Fibroblast of villous mesenchyme (primary cell): ENCODE results near the gene KDSR. TPM values are rescaled to one million over a fixed set of nuclear protein-coding genes. Genes with fewer than 3 reads are reported as not detected.

Experiments
- DNase-seq: peaks from one replicate; pipeline ENCODE4 v3.0.0-alpha.2; 2010; ENCODE audit warnings: low read depth
- H3K4me3 ChIP-seq: 2 replicates; pipeline ENCODE4 v1.5.1; 2011; ENCODE audit warnings: low read depth, mild to moderate bottlenecking, low read length
- CTCF ChIP-seq: IDR thresholded peaks from 2 replicates; pipeline ENCODE4 v1.5.1; 2012; ENCODE audit warnings: low read depth, mild to moderate bottlenecking, low read length; ENCODE audit not compliant: insufficient read depth
- total RNA-seq: library from RNA; depleted of rRNA; stranded (reverse); fragments of >200 nt; gene quantifications from 2 replicates; pipeline ENCODE4 v1.2.3, GENCODE V29; 2012

The KDSR gene
- total RNA-seq, 1 donor: 26.8 TPM

GRCh38 chr18:63301434-63301833, 65.6 kb downstream of the KDSR start:
- H3K4me3 ChIP-seq: no peak overlapping the region
- TF ChIP-seq CTCF: no peak
- DNase-seq: no peak

DNA sequence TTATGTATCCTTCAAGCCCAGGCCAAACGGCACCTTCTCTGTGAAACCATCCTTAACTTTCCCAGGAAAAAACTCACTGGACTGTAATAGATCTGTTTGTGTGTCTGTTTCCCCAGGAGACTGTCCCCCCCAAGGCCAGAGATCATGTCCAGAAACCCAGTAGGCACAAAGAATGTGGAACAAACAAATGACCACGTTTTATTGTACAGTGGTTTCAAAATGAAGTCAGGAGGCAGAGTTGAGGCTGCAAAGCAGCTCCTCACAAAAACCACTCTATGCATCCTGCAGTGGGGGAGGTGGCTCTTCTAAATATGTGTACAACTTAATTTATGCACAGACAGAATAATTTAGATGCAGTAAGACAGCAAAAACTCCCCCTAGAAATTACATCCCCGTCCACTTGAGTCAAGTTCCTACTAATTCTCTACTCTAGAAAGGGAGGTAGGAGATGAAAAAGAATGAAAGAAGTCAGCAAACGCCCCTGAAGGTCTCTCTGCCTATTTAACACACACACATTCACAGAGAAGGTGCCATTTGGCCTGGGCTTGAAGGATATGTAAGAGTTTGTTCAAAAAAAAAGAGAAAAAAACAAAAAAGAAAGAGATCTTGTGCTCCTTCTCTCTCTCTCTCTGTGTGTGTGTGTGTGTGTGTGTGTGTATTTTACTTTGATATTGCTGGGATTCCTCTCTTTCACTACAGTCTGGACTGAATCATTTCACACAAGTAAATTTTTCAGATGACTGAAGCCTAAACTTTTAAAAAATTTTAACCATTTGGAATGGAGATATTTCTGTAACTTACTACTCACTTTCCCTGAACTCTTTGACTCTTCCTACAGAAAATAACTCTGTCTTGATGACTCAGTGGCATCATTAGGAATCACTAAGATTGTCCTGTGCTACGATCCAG, 66.9 kb downstream of the KDSR start:
- TF ChIP-seq CTCF: no peak
- H3K4me3 ChIP-seq: no peak overlapping the region
- no peak for DNase-seq

DNA sequence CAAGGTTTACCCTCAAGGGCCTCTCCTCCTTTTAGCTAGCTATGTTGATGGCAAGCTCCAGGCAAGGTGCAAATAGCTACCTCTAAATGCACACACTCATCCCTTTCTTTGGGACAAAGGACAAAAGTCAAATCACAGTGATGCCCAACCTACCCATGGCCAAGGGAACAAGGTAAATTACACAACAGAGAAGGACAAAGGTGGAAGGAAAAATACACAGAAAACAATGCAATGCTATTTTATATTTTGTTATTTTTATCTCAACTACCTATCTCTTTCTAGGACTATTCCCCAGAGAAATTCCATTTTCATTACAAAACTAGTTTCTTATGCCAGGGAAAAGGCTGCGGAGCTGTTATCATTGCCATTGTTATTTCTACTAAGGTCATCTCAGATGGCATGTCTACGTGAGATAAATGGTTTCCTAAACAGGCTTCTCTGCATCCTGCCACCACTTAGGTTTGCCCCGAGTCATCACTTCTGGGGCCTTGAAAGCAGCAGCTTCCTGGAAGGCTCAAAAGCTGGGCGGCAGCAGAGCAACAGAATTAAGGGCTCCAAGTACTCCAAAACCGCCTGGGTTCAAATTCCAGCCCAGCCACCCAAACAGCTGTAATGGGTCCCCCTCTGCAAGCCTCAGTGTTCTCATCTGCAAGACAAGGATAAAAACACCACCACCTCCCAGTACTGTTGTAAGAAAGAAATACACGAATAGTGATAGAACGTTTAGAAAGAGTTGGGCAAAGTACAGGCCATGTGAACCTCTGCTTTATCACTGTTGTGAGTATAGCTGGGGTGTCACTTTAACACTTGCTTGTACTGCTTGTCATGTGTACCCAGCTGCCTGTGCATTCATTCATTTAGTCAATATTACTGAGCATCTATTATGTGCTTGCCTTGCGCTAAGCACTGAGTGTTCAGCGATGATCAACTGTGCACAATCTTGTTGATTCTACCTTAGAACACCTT, 68.3 kb downstream of the KDSR start:
- no peak for TF ChIP-seq CTCF
- DNase-seq: no peak

GRCh38 chr18:63297687-63298399, 69.2 kb downstream of the KDSR start:
- DNase-seq: no peak
- no peak overlapping the region for H3K4me3 ChIP-seq
- TF ChIP-seq CTCF: no peak

More for the DNA sequence above, 68.3 kb downstream of the KDSR start:
- no peak overlapping the region for H3K4me3 ChIP-seq

DNA sequence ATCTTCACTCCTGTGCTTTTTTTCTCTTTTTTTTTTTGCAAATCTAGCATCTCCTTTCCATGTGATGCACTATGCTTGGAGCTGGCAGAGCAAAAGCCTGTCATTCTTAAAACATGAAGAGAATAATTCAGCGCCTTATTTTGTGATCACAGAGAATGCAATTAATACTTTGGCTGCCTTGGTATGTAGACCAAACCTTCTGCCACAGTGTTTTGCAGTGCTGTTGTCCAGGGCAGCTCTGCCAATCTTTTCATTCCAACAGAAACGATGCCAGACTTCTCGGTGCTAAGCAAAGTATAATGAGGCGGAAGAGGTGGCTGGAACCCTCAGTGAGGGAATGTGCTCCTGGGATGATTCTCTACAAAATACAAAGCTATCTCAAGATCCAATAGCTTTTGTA, 73.1 kb downstream of the KDSR start:
- TF ChIP-seq CTCF: no peak
- H3K4me3 ChIP-seq: no peak overlapping the region
- no peak for DNase-seq
